ENCODE data around the gene KLK12.

Gene KLK12

DNA sequence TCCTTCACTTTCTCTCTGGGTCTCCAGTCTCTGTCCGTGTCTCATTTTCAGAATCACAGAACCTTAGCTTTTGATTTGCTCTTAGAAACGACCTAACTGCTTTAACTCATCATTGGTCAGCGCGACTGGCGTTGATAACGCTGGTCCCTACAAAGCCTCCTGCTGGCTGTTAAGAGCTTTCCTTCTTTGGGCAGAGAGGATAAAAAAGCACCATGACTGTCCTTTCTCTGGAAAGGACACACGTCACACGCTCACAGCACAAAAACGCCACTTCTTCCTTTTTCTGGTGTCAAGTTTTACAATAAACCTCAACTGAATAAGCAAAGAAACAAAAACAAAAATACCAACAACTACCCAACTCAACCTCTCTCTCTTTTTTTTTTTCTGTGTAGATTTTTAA lies 1.7 kb upstream of the KLK12 start:
- Histone ChIP-seq H3K4me3 (ENCODE audit: low read depth, low read length) (no peak overlapping the region), H3K18ac (ENCODE audit: low read length) (no peak overlapping the region), H2AK5ac (ENCODE audit: low read length) (no peak overlapping the region), H3K79me1 (ENCODE audit: low read length) (no peaks in the 10 kb centered on the region), H2BK5ac (ENCODE audit: low read depth, low read length, poor library complexity) (no peak overlapping the region), H3K36me3 (ENCODE audit: control insufficient read depth in 1 of 2, insufficient read depth in 2 of 2, low read length in 2 of 2) (no peaks in the 10 kb centered on the region), H4K91ac (ENCODE audit: low read depth, low read length) (no peak overlapping the region), H3K79me2 (ENCODE audit: control insufficient read depth, insufficient read depth, low read length, poor library complexity) (no peaks in the 10 kb centered on the region), H3K27ac (ENCODE audit: low read depth, low read length) (no peak overlapping the region), H4K12ac (ENCODE audit: low read depth, low read length) (no peak overlapping the region), H2BK120ac (ENCODE audit: insufficient read depth, low read length, poor library complexity) (no peak overlapping the region), H3K23ac (ENCODE audit: low read length) (no peak overlapping the region), H3K4me1 (ENCODE audit: control insufficient read depth in 1 of 2, insufficient read depth in 2 of 2, low read length in 2 of 2) (no peaks in the 10 kb centered on the region), H2BK12ac (ENCODE audit: low read length) (no peak overlapping the region), H3K9me3 (ENCODE audit: insufficient read depth, low read depth, low read length) (no peaks in the 10 kb centered on the region), H2AFZ (ENCODE audit: insufficient read depth, low read length, poor library complexity) (no peak overlapping the region), H3K9ac (ENCODE audit: low read length) (no peak overlapping the region), H4K8ac (ENCODE audit: low read depth, low read length) (no peak overlapping the region), H3K4ac (ENCODE audit: low read depth, low read length) (no peak overlapping the region), H3K27me3 (ENCODE audit: insufficient read depth, low read length) (no peaks in the 10 kb centered on the region), H3K14ac (ENCODE audit: low read length) (no peak overlapping the region), H3K4me2 (ENCODE audit: low read length) (no peak overlapping the region)
- DNase-seq = no peak
- WGBS (ENCODE audit: extremely low coverage, insufficient coverage, insufficient read length) = no CpG with 5 or more reads among the region's 9 CpGs

DNA sequence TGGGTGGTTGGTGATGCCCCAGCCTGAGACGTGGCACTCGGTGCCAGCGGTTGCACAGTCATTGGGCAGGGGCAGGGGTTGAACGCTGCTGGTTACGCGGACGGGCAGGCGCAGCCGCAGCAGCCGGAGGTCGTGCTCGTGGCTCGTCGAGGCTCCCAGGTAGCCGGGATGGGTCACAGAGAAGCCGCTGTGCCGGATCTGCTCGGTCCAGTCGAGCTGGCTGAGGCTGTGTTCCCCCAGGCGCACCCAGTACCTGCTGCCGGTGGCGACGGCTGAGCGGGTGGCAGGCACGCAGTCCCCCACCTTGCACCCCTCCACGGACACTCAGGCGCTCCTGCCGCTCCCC lies 2.9 kb downstream of the KLK12 start:
- no peaks in the 10 kb centered on the region for H3K79me2 ChIP-seq (ENCODE audit: control insufficient read depth, insufficient read depth, low read length, poor library complexity)
- H2BK12ac ChIP-seq (ENCODE audit: low read length) = no peak overlapping the region
- H3K4me3 ChIP-seq (ENCODE audit: low read depth, low read length) = no peak overlapping the region
- H3K9me3 ChIP-seq (ENCODE audit: insufficient read depth, low read depth, low read length) = no peaks in the 10 kb centered on the region
- no peak overlapping the region for H3K4ac ChIP-seq (ENCODE audit: low read depth, low read length)
- no peak overlapping the region for H4K12ac ChIP-seq (ENCODE audit: low read depth, low read length)
- H2BK120ac ChIP-seq (ENCODE audit: insufficient read depth, low read length, poor library complexity) = no peak overlapping the region
- no peaks in the 10 kb centered on the region for H3K36me3 ChIP-seq (ENCODE audit: control insufficient read depth in 1 of 2, insufficient read depth in 2 of 2, low read length in 2 of 2)
- no peak overlapping the region for H4K8ac ChIP-seq (ENCODE audit: low read depth, low read length)
- no peaks in the 10 kb centered on the region for H3K79me1 ChIP-seq (ENCODE audit: low read length)
- H3K4me2 ChIP-seq (ENCODE audit: low read length) = no peak overlapping the region
- H4K91ac ChIP-seq (ENCODE audit: low read depth, low read length) = no peak overlapping the region
- no peak overlapping the region for H2AK5ac ChIP-seq (ENCODE audit: low read length)
- H3K9ac ChIP-seq (ENCODE audit: low read length) = no peak overlapping the region
- H2BK5ac ChIP-seq (ENCODE audit: low read depth, low read length, poor library complexity) = no peak overlapping the region
- no peak overlapping the region for H3K14ac ChIP-seq (ENCODE audit: low read length)
- no CpG with 5 or more reads among the region's 28 CpGs for WGBS (ENCODE audit: extremely low coverage, insufficient coverage, insufficient read length)
- no peak overlapping the region for H3K27ac ChIP-seq (ENCODE audit: low read depth, low read length)
- H3K18ac ChIP-seq (ENCODE audit: low read length) = no peak overlapping the region
- no peaks in the 10 kb centered on the region for H3K4me1 ChIP-seq (ENCODE audit: control insufficient read depth in 1 of 2, insufficient read depth in 2 of 2, low read length in 2 of 2)
- no peak overlapping the region for H2AFZ ChIP-seq (ENCODE audit: insufficient read depth, low read length, poor library complexity)
- H3K27me3 ChIP-seq (ENCODE audit: insufficient read depth, low read length) = no peaks in the 10 kb centered on the region
- no peak overlapping the region for H3K23ac ChIP-seq (ENCODE audit: low read length)
- DNase-seq = no peak

DNA sequence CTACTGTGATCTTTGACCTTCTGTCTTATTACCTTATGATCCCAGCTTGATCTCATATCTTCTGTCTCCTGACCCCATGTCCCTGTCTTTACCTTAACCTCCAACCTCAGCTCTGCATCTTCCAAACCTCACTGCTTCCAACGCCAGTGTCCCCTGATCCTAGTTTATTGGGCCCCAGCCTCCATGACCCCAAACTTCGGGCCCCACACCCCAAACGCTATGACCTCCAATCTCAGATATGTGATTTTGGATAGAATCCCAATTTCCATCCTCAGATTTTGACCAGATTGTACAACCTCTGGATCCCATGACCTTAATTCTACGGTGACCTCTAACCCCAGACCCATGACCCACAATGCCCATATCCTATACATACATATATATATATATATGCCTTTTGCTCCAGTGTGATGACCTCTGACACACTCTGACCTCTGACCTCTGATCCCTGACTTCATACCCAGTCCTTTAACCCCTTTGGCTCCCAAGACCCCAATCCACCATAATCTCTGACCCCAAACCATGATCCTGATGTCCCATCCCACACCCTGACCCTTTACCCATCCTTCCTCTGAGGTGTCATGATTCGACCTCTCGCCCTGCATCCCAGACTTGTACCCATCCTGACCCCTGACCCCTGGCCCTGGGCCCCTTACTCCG lies 3.5 kb downstream of the KLK12 start:
- Histone ChIP-seq H3K36me3 (ENCODE audit: control insufficient read depth in 1 of 2, insufficient read depth in 2 of 2, low read length in 2 of 2) (no peaks in the 10 kb centered on the region), H3K4me1 (ENCODE audit: control insufficient read depth in 1 of 2, insufficient read depth in 2 of 2, low read length in 2 of 2) (no peaks in the 10 kb centered on the region), H3K14ac (ENCODE audit: low read length) (no peak overlapping the region), H2BK12ac (ENCODE audit: low read length) (no peak overlapping the region), H3K18ac (ENCODE audit: low read length) (no peak overlapping the region), H2BK5ac (ENCODE audit: low read depth, low read length, poor library complexity) (no peak overlapping the region), H3K4me2 (ENCODE audit: low read length) (no peak overlapping the region), H3K79me2 (ENCODE audit: control insufficient read depth, insufficient read depth, low read length, poor library complexity) (no peaks in the 10 kb centered on the region), H2BK120ac (ENCODE audit: insufficient read depth, low read length, poor library complexity) (no peak overlapping the region), H2AFZ (ENCODE audit: insufficient read depth, low read length, poor library complexity) (no peak overlapping the region), H3K4me3 (ENCODE audit: low read depth, low read length) (no peak overlapping the region), H3K79me1 (ENCODE audit: low read length) (no peaks in the 10 kb centered on the region), H3K27ac (ENCODE audit: low read depth, low read length) (no peak overlapping the region), H3K23ac (ENCODE audit: low read length) (no peak overlapping the region), H3K27me3 (ENCODE audit: insufficient read depth, low read length) (no peaks in the 10 kb centered on the region), H4K8ac (ENCODE audit: low read depth, low read length) (no peak overlapping the region), H3K9me3 (ENCODE audit: insufficient read depth, low read depth, low read length) (no peaks in the 10 kb centered on the region), H3K4ac (ENCODE audit: low read depth, low read length) (no peak overlapping the region), H4K91ac (ENCODE audit: low read depth, low read length) (no peak overlapping the region), H4K12ac (ENCODE audit: low read depth, low read length) (no peak overlapping the region), H2AK5ac (ENCODE audit: low read length) (no peak overlapping the region), H3K9ac (ENCODE audit: low read length) (no peak overlapping the region)
- no peak for DNase-seq
- WGBS (ENCODE audit: extremely low coverage, insufficient coverage, insufficient read length) = no CpG with 5 or more reads among the region's 7 CpGs

DNA sequence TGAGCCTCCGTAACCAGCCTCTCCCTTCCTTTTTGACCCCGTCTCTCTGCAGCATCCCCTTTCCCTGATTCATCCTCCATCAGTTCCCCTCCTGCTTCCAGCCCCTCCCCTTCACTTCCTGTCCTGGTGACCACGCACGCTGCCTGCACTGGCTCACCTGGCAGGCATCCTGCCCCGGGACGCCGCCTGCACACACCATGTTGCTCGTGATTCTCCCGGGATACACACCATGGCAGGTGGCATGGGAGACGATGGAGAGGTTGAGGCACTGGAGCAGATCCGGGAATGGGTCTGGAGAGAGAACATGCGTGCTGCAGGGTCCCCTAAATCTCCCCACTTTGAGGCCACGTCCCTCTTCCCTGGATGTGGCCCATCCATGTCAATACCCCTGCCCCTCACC lies 4.2 kb downstream of the KLK12 start:
- H3K79me1 ChIP-seq (ENCODE audit: low read length) = no peaks in the 10 kb centered on the region
- H3K9me3 ChIP-seq (ENCODE audit: insufficient read depth, low read depth, low read length) = no peaks in the 10 kb centered on the region
- no peak overlapping the region for H2BK5ac ChIP-seq (ENCODE audit: low read depth, low read length, poor library complexity)
- H2BK12ac ChIP-seq (ENCODE audit: low read length) = no peak overlapping the region
- H3K23ac ChIP-seq (ENCODE audit: low read length) = no peak overlapping the region
- no peak overlapping the region for H2AFZ ChIP-seq (ENCODE audit: insufficient read depth, low read length, poor library complexity)
- no peak overlapping the region for H3K27ac ChIP-seq (ENCODE audit: low read depth, low read length)
- no peak overlapping the region for H3K14ac ChIP-seq (ENCODE audit: low read length)
- no peak overlapping the region for H3K18ac ChIP-seq (ENCODE audit: low read length)
- no peak overlapping the region for H3K4me3 ChIP-seq (ENCODE audit: low read depth, low read length)
- no peaks in the 10 kb centered on the region for H3K4me1 ChIP-seq (ENCODE audit: control insufficient read depth in 1 of 2, insufficient read depth in 2 of 2, low read length in 2 of 2)
- H3K9ac ChIP-seq (ENCODE audit: low read length) = no peak overlapping the region
- H3K4me2 ChIP-seq (ENCODE audit: low read length) = no peak overlapping the region
- H4K12ac ChIP-seq (ENCODE audit: low read depth, low read length) = no peak overlapping the region
- H2BK120ac ChIP-seq (ENCODE audit: insufficient read depth, low read length, poor library complexity) = no peak overlapping the region
- H3K79me2 ChIP-seq (ENCODE audit: control insufficient read depth, insufficient read depth, low read length, poor library complexity) = no peaks in the 10 kb centered on the region
- no CpG with 5 or more reads among the region's 13 CpGs for WGBS (ENCODE audit: extremely low coverage, insufficient coverage, insufficient read length)
- DNase-seq = no peak
- H3K27me3 ChIP-seq (ENCODE audit: insufficient read depth, low read length) = no peaks in the 10 kb centered on the region
- H2AK5ac ChIP-seq (ENCODE audit: low read length) = no peak overlapping the region
- H4K91ac ChIP-seq (ENCODE audit: low read depth, low read length) = no peak overlapping the region
- no peaks in the 10 kb centered on the region for H3K36me3 ChIP-seq (ENCODE audit: control insufficient read depth in 1 of 2, insufficient read depth in 2 of 2, low read length in 2 of 2)
- no peak overlapping the region for H3K4ac ChIP-seq (ENCODE audit: low read depth, low read length)
- H4K8ac ChIP-seq (ENCODE audit: low read depth, low read length) = no peak overlapping the region

All from trophoblast cell (in vitro differentiated cells and primary cell).